ENCODE measurements around the gene PNKP.

The PNKP gene

DNA sequence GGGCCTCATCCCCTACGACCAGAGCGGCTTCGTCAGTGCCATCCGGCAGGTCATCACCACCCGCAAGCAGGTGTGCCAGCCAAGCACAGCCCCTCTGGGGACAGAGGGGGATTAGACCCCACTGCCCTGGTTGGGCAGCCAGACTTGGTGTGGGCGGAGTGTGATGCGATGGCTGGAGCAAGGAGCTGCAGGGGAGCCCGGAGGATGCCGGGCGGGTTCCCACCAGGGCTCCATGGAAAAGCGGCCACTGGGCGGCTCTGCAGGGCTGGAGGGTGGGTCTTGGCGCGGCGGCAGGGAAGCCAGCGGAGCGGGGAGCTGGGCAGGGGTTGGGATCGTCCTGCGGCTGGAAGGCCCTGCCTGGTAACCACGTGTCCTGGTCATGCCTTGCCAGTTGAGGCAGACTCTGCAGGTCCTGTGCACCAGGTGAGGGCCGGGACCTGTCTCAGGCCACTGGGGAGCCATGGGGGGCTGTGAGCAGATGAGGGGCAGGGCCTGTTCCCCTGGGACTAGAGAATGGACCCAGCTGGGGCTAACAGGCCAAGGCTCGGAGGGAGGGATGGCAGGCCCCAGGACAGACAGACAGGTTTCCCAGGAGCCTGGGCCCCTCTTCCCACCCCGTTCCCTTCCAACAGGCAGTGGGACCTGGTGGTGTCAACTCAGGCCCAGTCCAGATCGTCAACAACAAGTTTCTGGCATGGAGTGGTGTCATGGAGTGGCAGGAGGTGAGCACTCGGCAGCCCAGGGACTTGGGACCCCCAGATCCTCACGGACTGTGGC, 10.1 kb downstream of the PNKP start:
- no peak for DNase-seq

DNA sequence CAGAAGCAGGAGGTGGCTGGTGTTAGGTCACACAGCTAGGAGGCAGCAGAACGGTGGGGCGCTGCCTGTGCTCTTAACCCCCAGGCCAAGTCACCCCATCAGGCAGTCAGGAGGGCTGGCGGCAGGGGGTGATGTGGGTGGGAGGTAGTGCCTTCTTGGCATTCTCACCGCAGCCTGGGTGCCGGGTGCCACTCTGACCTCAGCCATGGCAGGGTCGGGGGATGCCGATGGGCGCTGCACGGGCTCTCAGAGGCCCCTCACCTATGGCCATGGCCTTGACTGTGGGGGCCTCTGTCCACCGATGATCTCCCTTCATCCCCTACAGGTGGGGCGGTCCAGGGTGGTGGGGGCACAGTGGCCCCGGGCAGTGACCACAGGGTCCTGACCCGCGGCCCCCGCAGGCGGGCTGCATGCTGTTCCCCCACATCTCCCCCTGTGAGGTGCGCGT, 10.8 kb downstream of the PNKP start:
- DNase-seq: no peak

DNA sequence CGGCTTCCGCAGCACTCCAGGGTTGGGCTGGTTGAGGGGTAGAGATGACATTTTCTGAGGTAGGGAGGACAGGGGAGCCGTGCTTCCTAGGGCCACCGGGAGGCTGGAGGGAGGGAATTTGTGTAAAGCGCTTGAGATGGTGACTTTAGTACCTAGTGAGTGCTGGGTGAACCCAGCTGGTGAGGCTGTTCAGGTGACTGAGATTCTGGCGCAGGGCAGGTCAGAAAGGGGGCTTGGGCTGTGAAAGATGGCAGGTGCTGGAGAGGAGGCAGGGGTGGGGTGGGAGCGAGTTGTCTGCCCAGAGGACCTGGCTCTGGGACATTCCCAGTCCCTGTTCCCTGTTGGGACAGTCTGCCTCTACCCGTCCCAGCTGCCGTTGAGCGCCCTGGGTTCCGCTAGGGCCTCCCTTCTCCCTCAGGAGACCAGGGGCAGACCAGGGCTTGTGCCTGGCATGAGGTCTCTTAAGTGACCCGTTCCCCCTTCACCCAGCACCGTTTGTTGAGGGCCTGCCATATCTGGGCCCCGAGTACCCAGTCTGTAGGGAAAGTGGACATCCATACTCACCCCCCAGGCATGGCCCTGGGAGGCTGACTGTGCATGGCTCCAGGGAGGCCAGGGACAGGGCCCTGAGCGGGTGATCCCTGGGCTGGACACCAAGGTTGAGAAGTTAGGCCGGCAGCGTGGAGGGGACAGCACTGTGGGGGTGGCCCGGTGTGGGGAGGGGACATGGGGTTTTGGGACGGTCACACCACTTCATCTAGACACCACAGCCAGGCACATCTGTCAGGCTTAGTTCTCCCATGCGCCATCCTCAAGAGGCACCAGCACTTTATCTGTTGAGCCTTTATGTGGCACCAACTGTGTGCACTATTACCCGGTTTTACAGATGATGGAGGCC, 11.5 kb downstream of the PNKP start:
- DNase-seq: no peak

DNA sequence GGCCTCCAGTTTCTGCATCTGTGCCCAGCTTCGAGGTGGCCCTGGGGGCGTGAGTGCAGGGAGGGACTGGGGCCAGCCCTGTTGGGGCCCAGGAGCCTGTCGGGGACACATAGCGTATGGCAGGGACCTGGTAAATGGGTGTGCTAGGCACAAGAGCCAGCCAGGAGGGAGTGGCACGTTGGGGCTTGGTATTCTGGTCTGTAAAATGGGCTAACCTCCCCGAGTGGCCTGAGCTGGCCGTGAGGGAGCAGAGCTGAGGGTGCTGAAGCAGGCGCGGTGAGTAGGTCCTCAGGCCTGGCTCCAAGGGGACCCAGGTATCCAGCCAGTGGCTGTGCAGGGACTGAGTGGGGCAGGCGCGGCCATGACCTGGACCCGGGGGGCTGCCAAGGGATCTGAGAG, 12.1 kb downstream of the PNKP start:
- DNase-seq: no peak

DNA sequence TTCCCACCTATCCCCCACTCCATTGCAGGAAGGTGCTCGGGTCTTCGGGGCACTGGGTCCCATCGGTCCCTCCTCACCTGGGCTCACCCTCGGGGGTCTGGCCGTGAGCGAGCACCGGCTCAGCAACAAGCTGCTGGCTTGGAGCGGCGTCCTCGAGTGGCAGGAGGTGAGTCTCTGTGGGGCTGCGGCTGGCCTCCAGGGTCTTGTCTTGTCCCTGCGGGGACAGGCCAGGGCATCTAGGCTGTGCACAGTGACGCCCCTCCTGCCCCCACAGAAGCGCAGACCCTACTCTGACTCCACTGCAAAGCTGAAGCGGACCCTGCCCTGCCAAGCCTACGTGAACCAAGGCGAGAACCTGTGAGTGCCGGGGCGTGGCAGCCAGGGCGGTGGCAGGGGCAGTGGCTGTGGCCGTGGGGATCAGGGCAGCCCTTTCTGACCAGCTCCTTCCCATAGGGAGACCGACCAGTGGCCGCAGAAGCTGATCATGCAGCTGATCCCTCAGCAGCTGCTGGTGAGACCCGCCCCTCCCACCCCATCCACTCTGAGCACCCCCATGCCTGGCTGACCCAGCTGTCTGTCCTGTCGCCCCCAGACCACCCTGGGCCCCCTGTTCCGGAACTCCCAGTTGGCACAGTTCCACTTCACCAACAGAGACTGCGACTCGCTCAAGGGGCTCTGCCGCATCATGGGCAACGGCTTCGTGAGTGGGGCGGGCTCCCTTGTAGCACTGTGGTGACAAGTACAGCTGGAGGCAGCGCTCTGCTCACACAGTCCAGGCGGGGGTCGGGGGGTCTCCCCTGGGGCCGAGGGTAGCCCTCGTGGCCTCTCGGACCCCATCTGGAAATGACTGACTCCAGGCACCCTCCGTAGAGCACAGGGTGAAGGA, 12.8 kb downstream of the PNKP start:
- no peak for DNase-seq

- DNase-seq: no peak
Measured at GRCh38 chr19:49853852-49854377, 13.5 kb downstream of the PNKP start.

DNA sequence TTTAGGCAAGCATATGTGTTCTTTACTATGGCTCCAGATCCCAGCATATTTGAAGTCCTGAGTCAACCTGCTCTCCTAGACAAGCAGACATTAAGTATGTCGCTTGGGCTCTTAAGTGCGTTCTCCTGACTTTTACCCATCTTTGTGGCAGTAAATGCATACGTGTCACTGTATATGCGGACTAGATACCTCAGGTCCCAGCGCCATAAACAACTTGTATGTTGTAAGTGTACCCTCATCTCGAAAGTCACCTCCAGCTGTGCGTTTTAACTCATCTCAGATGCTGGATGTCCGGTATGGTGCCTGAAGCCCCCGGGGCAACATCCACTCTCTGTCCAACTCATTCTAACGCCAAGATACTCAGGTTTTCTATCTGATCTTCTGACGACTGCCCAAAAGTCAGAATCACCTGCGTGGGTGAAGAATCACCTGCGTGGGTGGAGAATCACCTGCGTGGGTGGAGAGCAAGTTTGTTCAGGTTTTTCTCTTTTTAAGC, 14.7 kb downstream of the PNKP start:
- DNase-seq: no peak

DNA sequence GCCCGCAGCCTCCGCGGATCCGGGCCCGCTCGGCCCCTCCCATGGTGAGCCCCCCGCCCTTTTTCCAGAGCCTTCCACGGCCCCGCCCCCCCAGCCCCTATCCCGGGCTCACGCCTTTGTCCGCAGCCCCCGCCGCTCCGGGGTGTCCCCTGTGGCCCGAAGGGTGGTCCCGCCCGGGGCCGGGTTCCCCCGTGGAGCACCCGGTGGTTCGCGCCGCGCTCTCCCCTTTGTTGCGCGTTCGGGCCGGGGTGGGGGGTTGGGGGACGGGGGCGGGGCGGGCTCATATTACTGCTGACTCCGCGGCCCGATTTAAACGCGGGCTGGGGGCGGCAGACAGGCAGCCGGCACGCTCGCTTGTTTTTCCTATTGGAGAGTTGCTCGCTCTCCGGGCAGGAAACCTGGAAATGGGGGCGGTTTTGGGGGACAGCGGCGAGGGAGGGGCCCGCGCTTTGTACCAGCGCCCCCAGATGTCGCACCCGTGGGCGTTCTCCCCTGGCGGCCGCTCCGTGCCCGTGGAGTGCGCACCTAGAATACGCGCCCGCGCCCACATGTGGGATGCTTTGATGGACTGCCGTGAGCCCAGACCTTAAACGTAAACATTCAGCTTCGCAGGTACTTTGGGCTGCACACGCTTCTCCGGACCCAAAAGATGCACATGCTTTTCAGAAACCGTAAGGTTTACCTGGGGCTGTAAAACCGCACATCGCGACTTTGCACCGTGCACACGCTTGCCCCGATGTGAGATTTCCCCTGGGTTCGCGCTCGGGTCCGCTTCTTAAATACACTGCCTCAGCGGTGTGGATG, 15.7 kb downstream of the PNKP start:
- DNase-seq: no peak

DNA sequence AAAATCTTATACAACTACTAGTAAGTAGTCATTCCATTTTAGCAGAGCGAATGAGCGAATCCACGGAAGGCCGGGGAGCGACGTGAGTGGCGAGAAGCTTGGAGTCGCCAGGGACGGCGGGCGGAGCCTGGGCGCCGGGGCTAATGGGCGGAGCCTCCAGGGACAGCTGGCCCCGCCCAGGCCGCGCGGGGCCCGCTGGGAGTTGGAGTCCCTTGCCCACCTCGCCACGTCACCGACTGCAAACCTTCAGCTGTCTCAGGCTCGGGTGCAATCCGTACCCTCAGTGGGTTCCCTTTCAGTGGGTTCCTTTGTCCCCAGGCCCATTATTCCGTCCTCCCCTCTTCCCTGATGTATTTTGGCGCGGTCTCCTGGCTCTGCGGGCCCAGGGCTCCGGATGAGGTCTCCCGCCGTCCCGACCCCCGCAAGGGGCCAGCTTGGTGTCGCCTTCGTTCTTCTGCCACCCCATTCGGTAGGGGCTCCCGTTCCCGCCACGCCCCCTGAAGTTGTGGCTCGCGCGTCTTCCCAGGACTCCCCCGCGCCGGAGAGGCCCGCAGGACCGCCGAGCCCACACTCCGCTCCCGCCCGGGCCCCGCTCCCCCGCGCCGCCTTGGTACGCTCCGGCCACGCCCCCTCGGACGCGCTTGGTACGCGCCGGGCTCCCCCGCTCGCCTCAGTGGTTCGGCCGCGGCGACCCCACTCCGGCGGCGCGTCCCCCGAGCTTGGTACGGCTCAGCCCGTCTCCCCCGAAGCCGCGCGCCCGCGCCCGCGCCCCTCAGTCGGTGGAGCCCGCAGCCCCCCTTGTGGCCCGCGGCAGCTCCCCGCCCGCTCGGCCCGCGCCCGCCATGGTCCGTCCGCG, 16.7 kb downstream of the PNKP start, which contains the start of gene PTOV1:
Gene PTOV1, plus strand, starts transcription at position 673 of the 856 bp plus-strand sequence.
- peak; percentile 97 for DNase-seq

- no peak for DNase-seq
Measured at GRCh38 chr19:49850221-49850486, 17.2 kb downstream of the PNKP start.

DNA sequence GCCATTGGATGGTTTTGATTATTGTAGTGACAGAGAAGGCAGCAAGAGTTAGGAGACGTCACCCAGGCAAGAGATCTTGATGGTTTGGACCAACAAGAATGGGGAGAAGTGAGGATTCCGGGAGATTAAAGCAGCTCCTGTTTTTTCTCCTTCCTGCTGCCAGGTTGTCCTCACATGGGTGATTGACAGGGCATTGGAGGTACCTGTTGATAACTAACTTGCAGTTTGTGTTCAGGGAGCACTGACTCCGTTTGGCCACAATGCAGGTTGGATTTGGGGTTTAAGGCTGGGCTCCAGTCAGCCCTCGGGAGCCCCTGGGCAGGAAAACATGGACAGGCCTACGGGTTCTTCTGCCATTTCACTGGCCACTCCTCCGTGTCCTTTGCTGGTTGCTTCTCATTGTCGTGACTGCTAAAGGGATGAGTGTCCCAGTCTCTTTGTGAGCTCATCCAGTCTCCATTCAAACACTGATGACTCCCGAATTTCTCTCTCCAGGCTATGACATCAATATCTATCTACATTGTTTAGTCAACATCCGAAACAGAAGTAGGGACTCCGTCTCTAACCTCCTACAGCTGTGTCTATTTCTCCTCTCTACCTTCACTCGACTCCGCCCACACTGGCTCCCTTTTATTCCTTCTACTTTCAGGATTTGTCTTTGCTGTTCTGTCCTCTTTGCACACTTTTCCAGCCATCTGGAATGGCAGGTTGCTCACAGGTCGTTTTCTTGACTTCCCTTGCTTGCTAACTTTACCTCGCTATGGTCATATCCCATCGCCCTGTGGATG, 17.7 kb downstream of the PNKP start:
- DNase-seq: no peak

DNA sequence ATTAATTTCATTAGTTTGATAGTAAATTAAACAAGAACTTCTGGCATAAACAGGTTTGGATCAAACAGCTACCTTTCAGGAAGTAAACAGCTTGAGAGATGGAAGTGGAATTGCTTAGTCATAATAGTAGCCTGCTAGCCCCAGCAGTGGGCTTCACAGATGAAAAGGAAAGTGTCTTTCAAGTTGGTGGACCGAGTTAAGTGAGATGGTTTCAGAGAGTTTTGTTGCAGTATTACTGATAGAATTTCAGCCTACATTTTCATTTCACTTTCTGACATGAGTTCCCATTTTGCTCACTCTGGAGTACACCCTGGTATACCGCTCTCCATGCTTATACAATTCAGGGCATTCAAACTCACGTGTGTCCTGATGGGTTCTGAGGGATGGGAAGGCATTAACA, 18.4 kb downstream of the PNKP start:
- no peak for DNase-seq

DNA sequence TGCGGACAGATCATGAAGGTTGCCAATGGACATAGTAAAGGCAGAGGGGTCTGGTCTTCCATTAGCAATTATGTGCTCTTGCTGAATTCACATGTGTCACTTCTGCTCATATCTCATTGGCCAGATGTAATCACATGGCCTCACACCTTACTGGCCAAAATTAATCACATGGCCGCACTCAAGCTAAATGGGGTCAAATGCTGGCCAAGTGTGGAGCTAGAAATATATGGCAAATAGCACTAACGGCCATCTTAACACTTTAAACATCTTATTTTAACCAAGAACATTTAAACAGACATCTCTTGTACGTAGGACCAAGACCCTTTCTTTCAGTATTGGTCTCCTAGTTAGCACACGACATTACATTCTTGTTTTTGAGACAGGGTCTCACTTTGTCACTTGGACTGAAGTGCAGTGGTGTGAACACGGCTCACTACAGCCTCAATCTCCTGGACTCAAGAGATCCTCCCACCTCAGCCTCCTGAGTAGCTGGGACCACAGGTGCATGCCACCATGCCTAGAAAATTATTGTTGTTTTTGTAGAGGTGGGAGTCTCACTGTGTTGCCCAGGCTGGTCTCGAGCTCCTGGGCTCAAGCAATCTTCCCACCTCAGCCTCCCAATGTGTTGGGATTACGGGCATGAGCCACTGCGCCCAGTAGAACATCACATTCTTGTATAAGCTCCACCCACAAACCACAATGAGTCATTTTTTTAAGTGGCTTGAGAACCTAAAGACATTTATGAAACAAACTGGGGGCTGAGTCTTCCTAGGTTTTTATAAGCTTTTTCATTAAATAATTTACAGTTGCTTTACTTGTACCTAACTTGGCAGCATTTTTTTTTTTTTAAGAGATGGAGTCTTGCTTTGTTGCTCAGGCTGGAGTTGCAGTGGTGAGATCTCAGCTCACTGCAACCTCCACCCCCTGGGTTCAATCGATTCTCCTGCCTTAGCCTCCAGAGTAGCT, 19.4 kb downstream of the PNKP start:
- peak; percentile 79 for DNase-seq

- no peak for DNase-seq
Measured at GRCh38 chr19:49846408-49846807, 21.0 kb downstream of the PNKP start.

DNA sequence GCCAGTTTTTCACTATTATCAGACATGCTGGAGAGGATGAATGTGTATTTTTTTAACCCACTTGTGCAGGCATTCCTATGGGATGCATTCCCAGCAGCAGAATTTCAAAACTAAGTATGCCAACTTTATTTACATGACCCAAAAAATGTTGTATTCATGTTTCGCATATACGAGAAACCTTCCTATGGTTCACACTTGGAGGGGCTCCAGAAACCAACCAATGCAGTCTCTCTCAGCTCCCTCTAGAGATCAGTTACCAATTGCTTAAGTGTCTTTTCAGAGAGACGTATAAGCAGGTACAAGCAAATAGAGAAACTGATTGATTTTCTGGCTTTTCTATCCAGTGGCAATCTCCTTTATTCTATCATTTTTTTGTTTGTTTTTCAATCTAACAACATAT, 22.0 kb downstream of the PNKP start:
- no peak for DNase-seq

GRCh38 chr19:49844138-49845095, 23.0 kb downstream of the PNKP start:
- DNase-seq: peak; percentile 31

DNA sequence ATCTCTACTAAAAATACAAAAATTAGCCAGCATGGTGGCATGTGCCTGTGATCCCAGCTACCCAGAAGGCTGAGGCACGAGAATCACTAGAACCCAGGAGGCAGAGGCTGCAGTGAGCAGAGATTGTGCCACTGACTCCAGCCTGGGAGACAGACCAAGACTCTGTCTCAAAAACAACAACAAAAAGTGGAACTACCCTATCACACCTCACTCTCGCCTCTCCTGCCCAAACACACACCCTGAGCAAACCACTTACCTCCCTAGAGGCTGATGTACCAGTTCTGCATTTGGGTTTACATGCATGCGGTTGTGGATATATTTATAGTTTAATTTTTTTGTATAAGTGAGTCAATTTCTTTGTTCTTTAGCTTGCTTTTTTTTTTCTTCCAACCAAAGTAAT, 24.1 kb downstream of the PNKP start:
- DNase-seq: no peak
